HG02840 (cell line): ENCODE data around the gene IQCH.
"Not testable (repeated sequence)": the region's sequence is repeated elsewhere in the genome, so short reads cannot be mapped to it uniquely, and the experiment has no call there.

ENCODE experiments used
- ATAC-seq: cut with Tn5 transposase; IDR thresholded peaks from one replicate; pipeline ENCODE4 v1.9.1; 2021; ENCODE audit warnings: mild to moderate bottlenecking, moderate library complexity, moderate number of reproducible peaks; ENCODE audit not compliant: unreplicated experiment, low FRiP score

IQCH gene

GRCh38 chr15:67343206-67343605 is 88.6 kb downstream of the IQCH start:
- ATAC-seq: no peak

GRCh38 chr15:67349634-67350033 is 95.0 kb downstream of the IQCH start:
- no peak for ATAC-seq

- ATAC-seq: no peak
These were observed 95.5 kb downstream of the IQCH start for GRCh38 chr15:67350042-67350441.

GRCh38 chr15:67358391-67358790 is 103.8 kb downstream of the IQCH start:
- ATAC-seq: no peak

GRCh38 chr15:67358812-67359211 is 104.2 kb downstream of the IQCH start:
- ATAC-seq: no peak

- ATAC-seq: no peak
These were observed 105.0 kb downstream of the IQCH start for GRCh38 chr15:67359431-67360079.

- ATAC-seq: no peak
These were observed 106.5 kb downstream of the IQCH start for GRCh38 chr15:67361100-67361499.

GRCh38 chr15:67363712-67364111 is 109.1 kb downstream of the IQCH start:
- ATAC-seq: not testable (repeated sequence)

- ATAC-seq: no peak
These were observed 111.4 kb downstream of the IQCH start for GRCh38 chr15:67365994-67366393.

GRCh38 chr15:67366904-67367303 is 112.3 kb downstream of the IQCH start:
- ATAC-seq: no peak

- ATAC-seq: no peak
These were observed 114.9 kb downstream of the IQCH start for GRCh38 chr15:67369359-67369998.

- no peak for ATAC-seq
These were observed 115.8 kb downstream of the IQCH start for GRCh38 chr15:67370206-67370954.

- no peak for ATAC-seq
These were observed 118.0 kb downstream of the IQCH start for GRCh38 chr15:67372543-67372942.

GRCh38 chr15:67372986-67373675 is 118.5 kb downstream of the IQCH start:
- ATAC-seq: no peak

- no peak for ATAC-seq
These were observed 119.4 kb downstream of the IQCH start for GRCh38 chr15:67373971-67374370.

- no peak for ATAC-seq
These were observed 124.9 kb downstream of the IQCH start for GRCh38 chr15:67379530-67379929.

- ATAC-seq: no peak
These were observed 126.3 kb downstream of the IQCH start for GRCh38 chr15:67380921-67381320.

GRCh38 chr15:67381416-67382045 is 126.9 kb downstream of the IQCH start:
- ATAC-seq: no peak

GRCh38 chr15:67382723-67383122 is 128.1 kb downstream of the IQCH start:
- no peak for ATAC-seq

- no peak for ATAC-seq
These were observed 129.3 kb downstream of the IQCH start for GRCh38 chr15:67383899-67384298.

- no peak for ATAC-seq
These were observed 130.2 kb downstream of the IQCH start for GRCh38 chr15:67384761-67385160.
